ENCODE data around the gene CDK5R1.
"Not testable (repeated sequence)": the region's sequence is repeated elsewhere in the genome, so short reads cannot be mapped to it uniquely, and the experiment has no call there.

CDK5R1 gene

DNA sequence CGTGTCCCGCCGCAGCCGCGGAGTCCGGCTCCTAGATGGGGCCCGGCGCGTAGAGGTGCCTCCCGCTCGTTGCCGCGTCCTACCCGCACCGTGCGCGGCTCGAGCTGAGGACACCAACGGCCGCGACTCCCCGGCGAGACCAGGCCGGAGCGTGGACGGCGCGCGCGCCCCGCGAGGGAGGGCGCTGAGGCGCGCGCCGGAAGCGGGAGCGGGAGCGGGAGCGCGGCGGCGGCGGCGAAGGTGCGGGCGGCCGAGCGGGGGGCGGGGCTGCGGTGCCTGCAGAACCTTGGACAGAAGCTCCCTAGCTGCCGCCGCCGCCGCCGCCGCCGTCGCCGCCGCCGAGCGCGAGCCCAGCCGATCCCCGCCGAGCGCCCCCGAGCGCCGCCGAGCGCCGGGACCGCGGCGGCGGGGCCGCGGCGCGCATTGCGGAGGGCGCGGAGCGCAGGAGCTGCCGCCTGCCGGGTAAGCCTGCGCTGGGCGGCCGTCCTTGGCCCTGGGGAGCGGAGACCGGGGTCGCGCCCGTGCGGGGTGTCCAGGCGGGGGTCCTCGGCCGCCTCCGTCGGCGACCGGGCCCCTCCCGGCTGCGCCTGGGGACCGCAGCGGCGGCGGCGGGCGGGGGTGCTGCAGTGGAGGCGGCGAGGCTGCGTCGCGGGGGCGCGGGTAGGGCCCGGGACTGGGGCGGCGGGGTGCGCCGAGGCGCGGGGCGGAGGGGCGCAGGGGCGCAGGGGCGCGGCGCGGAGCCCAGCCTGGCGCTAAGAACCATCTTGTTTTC, at the start of gene CDK5R1:
Gene CDK5R1 (plus strand): TSS at position 293 of the 772 bp plus-strand sequence. CDS start 628 bp downstream, outside the sequence.
- peak; percentile 66 to 95 (median 92) for DNase-seq

DNA sequence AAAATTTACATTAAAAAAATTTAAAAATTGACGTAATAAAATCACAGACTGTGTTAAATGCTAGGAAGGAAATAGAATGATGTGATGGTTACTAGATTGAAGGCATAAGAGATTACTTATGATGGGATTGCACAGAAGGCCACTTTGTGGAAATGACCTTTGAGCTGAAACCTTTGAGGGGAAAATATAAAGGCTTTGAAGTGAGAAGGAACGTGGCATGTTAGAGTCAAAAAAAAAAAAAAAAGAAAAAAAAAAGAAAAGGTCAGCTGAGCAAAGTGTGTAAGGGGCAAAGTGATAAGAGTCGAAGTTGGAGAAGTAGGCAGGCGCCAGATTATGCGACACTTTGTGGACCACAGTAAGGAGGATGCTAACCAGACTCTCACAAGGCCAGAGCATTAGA, 46.1 kb upstream of the CDK5R1 start:
- no peak for DNase-seq

DNA sequence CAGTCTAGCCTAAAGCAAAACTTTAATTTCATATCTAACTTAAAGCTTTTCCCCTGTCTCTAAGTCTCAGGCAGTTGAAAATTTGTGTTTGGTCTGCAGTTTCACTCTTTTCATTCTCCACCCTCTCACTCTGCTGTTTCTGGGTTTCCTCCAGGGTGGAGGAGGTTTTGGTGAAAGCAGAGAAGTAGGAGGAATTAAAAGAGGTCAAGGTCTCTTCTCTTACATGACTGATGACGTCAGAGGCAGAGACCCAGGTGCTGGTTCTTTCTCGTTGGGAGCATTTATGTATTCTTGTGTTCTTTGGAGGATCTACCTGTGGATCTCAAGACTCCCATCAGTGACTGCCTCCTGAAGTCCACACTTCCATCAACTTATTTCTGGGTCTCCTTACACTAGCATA, 44.9 kb upstream of the CDK5R1 start:
- DNase-seq: no peak

DNA sequence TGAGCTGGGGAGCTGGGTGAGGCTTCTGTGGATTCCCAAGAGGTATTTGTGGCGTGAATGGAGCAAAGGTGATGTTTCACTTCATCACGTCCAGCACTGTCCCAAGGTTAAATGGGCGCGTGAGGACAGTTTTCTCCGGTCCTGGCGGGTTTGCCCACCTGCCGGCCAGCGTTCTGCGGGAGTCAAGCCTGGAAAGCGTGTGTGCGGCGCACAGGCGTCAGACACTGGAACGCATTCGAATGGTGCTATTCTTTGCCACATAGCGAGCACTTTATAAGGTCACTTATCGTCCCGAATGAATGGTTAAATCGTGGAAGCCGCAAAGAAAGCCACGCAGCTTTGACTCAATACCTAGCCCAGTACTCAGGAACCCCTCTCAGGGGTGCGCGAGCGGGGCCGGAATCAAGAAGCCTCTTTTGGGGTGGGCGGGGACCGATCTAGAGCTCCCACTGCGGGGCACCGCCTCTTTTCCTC, 42.9 kb upstream of the CDK5R1 start:
- DNase-seq: no peak

DNA sequence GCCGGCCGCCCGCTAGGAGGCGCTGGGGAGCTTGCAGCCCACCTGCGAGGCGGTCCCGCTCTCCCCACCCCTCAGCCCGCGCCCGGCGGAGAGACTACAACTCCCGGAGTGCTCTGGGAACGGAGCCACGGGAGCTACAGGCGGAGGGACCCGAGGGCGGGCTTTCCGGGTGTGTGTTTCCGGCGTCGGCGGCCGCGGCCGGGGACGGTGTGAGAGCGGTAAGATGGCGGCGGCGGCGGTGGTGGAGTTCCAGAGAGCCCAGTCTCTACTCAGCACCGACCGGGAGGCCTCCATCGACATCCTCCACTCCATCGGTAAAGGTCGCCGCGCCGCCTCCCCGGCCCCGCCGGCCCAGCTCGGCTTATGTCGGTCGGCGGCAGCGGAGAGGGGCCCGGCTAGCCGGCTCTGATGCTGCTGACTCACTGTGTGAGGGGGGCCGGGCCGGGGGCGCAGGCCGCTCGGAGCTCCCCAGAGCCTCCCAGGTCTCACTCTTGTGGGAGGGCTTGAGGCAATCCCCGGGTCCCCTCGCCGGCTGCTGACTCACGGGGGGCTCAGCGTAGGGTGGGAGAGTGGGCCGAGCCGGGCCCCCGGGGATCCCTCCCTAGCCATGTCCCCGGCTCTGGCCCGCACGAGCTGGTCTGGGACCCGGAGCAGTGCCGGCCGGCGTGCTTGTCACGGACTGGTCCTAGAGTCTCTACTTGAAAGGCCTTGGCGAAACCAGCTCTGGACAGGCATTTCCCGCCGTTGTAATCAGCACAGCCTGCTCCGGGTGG, 42.3 kb upstream of the CDK5R1 start, which contains the start of gene PSMD11:
Gene PSMD11 (plus strand): TSS at position 210 of the 773 bp plus-strand sequence. CDS start 14 bp downstream, at position 224.
- peak; percentile 93 to 97 (median 94) for DNase-seq

DNA sequence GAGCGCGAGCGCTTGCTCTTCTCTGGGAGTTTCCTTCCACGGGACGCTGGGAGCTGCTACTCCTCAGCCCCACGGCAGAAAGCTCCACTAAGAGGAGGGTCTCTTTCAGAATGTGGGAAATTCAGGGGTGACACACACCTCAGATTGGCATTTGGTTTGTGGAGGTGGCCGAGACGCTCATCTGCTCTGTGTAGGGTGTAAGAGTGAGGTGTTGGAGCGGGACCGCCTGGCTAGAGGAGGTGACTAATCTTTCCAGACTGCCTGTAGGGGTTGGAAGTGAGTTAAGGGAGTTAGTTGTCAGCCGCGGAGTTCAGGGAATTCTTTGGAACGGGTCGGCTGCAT, 41.7 kb upstream of the CDK5R1 start:
- DNase-seq: peak in 2 of 3 experiments; percentile 43 to 59

DNA sequence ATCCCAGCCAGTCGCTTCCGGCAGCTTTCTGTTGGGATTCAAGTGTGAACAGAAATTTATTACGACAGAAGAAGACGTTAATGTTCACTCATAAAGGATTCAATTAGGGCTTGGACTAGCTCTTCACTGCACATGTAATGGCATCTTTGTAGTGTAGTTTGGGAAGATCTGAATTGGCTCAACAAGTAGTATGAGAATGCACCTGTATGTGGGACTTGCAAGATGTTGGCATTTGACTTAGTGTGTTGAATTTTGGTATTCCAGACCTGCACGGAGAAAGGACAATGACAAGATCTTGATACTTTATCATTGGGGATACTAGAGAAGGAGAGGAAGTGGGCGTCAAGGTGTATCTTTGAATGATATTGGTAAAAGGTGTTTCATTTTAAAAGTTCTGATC, 41.3 kb upstream of the CDK5R1 start:
- no peak for DNase-seq

DNA sequence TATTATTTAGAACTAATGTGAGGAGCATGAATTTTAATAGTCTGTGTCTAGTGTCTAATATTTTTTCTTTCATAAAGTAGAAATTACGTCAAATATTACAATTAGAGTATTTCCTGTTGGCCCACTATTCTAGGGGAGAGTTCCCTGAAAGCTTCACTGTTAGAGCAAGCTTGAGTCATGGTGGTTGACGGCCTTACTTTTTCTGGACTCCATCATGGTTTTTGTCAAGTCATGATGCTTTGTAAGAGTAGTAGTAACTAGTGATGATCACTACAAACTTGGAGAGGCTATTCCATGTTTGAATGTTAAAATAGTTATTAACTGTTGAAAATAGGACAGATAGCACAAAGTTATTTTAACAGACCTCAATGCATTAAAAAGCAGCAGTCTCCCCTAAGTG, 40.8 kb upstream of the CDK5R1 start:
- no peak for DNase-seq

DNA sequence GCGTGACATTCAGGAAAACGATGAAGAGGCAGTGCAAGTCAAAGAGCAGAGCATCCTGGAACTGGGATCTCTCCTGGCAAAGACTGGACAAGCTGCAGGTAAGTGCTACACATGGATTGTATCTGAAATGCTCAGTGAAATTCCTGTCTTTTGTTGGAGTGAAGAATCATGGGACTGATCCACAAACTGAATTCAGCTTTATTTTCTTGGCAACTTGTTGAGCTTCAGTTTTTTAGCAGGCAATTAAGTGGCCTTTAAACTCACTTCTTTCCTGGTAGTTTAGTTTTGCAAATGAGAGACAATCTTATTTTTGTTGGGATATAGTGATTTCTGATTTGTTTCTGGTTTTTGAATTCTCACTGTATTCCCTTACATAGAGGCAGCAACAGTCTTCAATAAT, 39.8 kb upstream of the CDK5R1 start:
- no peak for DNase-seq

DNA sequence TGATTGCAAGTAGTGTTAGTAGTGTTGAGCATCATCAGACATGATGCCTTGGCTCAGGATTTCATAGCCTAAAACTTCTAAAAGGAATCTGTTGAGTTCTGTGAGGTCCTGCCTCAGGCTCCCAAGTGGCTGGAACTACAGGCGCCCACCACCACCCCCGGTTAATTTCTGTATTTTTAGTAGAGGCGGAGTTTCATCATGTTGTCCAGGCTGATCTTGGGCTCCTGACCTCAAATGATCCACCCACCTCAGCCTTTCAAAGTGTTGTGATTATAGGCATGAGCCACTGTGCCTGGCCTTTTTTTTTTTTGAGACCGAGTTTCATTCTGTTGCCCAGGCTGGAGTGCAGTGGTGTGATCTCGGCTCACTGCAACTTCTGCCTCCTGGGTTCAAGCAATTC, 36.8 kb upstream of the CDK5R1 start:
- DNase-seq: no peak

DNA sequence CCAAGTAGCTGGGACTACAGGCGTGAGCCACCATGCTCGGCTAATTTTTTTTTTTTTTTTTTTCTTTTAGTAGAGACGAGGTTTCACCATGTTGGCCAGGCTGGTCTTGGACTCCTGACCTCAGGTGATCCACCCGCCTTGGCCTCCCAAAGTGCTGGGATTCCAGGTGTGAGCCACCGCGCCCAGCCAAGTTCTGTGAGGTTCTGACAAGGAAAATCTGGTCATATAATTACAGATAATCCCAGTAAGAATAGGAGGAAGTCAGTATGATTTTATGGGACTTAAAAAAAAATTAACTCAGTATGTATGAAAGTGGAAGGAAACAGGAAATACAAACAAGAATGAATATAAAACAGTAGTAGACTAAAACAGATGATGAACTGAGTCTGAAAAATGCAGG, 36.4 kb upstream of the CDK5R1 start:
- not testable (repeated sequence) for DNase-seq

DNA sequence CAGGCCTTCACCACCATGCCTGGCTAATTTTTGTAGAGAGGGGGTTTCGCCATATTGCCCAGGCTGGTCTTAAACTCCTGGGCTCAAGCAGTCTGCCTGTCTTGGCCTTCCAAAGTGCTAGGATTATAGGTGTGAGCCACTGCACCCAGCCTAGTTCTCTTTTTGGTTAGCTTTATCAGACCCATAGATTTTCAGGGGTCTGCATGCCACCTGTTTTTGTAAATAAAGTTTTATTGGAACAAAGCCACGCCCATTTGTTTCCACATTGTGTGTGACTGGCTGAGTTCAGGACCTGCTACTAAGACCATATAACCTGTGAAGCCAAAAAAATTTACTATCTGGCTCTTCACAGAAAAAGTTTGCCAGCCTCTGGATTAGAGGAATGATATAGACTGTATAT, 34.9 kb upstream of the CDK5R1 start:
- DNase-seq: no peak

DNA sequence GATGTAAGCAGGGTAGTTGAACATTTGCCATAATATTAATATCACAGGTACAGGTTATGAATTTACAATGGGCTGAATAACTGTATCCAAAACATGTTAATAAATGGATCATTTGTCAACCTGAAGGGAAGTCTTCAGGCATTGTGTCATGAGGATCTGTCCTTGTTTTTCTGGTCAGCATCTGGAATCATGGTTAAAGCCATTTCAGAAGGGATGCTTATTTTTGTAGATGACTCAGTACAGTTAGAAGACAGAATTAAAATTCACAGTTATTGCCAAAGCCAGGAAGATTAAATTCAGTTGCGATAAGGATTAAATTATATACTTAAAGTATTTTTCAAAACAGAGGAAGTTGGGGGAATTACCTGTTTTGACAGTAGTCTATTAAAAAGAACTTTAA, 34.5 kb upstream of the CDK5R1 start:
- DNase-seq: no peak

DNA sequence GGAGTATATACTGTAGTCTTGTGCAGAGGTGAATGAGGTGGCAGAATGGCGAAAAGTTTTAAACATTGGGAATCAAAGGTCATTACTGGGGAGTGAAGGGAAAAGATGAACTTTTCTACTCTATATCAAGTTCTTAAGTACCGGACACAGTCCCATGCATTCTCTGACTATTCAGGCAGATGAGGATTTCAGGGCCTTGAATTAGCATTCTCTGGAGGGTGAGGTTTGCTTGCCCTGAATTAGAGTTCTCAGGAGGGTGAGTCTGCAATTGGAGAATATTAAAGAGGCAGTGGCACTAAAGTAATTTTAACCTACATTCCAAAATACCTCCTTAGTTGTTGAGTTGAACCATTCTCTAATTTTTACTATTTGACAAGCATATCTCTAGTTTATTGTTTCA, 33.4 kb upstream of the CDK5R1 start:
- DNase-seq: no peak

DNA sequence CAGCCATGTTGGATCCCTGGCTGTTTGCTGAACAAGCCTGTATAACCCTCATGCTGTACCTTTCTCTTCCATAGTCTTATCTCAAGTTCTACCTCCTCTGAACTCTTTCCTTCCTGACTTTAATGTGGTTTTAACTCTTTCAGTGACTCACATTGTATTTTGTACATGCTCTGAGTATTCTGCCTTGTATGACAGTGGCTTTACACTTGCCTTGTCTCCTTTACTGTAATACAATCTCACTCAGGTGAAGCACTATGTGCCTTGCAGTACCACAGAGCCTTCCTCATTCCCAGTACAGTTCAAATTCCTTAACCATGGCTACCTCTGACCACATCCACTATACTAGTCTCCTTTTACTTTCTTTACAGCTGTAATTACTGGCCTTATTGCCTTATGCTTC, 28.4 kb upstream of the CDK5R1 start:
- no peak for DNase-seq

DNA sequence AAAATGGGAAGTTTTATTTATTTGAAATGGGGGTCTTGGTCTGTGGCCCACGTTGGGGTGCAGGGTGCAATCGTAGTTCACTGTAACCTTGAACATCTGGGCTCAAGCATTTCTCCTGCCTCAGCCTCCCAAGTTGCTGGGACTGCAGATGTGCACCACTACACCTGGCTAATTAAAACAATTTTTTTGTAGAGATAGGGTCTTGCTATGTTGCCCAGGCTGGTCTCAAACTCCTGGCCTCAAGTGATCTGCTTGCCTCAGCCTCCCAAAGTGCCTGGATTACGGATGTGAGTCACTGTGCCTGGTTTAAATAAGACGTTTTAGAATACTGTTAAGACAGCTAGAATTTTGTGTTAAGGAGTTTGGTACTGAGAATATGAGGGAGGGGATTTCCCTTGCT, 26.7 kb upstream of the CDK5R1 start:
- DNase-seq: no peak

DNA sequence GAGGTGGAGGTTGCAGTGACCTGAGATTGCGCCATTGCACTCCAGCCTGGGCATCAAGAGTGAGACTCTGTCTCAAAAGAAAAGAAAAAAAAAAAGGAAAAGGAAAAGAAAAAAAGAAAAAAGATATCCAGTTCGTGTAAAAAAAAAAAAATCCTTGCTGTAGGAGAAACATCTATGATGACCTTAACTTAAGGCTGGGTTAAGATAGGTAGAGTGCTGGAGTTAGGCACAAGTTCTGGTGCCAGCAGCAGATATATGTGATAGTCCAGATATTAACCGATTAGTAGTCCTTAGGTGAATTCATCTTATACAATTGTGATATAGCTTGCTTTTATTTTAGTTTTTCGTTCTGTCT, 25.3 kb upstream of the CDK5R1 start:
- DNase-seq: no peak

DNA sequence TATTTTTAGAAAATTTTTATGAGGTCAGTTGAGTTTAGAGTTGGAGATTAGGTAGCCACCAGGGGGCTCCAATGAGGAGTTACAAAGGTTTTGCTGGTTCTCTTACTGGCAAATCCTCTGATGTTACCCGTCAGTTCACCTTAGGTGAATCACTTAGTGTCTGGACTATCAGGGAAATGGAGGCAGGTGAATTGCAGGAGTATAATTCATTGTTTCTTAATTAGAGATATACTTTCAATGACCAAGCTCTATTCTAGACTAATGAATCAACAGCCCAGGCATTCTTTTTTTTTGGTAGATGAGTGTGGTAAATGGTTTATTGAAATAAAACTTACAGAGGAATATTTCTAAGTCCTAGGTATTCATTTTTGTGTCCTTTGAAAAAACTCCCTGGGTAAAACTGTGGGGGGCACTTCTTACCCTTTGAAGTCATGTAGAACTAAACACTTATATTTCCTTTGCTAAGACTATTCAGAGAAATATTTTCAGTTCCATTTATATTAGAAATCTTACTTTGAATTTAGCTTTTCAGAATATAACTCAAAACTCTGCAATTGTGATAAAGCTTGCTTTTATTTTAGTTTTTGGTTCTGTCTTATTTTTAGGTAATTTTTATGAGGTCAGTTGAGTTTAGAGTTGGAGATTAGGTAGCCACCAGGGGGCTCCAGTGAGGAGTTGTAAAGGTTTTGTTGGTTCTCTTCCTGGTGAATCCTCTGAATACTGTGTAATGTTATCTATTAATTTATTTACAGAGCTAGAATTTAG, 24.8 kb upstream of the CDK5R1 start:
- DNase-seq: peak; percentile 22 to 72 (median 43)

DNA sequence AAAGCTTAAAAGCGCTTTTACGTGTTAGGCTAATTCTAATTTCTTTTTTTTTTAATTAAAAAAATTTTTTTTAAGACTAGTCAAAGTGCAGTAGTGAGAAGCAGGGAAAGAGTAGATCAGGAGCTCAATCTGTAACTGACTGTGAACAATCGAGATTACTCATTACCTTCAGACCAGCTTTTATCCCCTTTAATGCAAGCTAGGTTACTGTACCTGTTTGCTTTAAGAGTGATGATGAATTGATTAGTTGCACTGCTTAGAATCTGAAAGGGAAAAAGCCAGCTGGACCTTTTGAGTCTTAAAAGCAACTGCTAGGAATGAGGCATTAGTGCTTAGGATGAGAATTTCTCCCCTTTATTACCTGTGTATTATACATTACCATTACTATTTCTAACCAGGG, 23.5 kb upstream of the CDK5R1 start:
- DNase-seq: no peak

DNA sequence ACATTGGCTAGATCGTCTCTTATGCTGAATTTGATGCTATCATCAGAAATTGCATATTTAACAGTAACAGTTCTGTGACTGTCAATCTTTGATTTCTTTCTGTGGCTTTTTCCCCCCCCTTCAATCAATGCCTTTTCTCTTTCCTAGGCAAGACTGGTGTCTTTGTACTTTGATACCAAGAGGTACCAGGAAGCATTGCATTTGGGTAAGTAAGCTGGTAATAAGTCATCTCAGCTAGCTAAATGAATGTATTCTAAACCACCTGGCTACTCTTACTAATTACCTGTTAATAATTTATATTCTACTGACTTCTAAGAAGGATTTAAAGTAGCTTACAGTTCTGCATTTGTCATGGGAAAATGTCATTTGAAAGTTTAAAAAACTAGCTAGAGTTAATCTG, 22.4 kb upstream of the CDK5R1 start:
- no peak for DNase-seq

DNA sequence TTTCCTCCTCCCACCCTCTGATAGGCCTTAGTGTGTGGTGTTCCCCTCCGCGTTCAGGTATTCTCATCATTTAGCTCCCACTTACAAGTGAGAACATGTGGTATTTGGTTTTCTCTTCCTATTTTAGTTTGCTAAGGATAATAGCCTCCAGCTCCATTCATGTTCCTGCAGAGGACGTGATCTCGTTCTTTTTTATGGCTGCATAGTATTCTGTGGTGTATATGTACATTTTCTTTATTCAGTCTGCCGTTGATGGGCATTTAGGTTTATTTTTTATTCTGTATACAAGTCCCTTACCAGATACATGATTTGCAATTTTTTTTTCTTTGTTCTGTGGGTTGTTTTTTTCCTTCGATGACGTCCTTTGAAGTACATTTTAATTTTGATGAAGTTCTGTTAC, 18.8 kb upstream of the CDK5R1 start:
- DNase-seq: no peak

DNA sequence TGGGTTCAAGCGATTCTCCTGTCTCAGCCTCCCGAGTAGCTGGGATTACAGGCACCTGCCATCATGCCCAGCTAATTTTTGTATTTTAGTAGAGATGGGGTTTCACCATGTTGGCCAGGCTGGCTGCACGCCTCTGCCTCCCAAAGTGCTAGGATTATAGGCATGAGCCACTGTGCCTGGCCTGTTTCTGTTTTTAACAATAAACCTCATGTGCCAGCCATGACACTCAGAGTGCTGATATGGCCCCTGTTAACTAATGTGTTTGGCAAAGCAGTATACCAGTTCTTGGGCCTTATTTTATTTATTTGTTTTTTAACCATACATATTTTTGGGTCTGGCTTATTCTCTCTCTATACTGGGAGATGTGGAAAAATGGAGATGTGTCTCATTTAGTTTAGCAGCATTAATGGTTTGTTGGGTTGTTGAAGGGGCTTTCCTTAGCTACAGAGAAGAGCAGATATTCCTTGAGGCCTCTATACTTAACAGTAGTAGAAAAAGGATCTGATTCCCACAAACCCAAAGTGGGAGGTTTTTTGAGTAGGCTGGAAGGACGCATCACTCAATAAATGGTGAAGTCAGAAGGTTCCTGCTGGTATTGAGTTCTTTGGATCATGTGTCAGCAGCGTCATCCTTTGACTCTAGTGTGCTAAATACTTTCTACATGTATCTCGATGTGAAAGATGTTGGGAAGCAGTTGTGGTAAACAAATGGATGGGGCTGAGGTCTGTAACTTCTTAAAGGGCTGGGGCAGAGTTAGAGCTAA, 16.2 kb upstream of the CDK5R1 start:
- DNase-seq: no peak

DNA sequence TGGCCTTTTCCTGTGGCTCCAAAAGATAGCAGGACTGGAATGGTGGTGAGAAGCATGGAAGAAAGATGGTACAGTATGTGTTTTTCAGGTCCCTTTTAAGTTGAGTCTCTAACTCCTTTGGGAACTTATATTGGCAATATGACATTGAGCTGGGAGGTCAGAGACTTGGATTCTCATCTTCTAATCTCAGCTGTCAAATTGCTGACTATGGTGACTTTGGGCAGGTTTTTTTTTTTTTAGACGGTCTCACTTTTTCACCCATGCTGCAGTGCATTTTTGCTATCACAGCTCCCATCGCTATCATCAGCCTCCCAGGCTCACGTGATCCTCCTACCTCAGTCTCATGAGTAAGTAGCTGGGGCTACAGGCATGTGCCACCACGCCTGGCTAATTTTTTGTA, 15.1 kb upstream of the CDK5R1 start:
- no peak for DNase-seq
